Endodermal cell (in vitro differentiated cells): ENCODE data around the gene RPGR. TPM values are rescaled to one million over a fixed set of nuclear protein-coding genes. Genes with fewer than 3 reads are reported as not detected.

ENCODE experiments used
- DNase-seq: peaks from one replicate; pipeline ENCODE4 v3.0.0-alpha.2; 2017
- H3K27ac ChIP-seq: 2 replicates; pipeline ENCODE4 v1.5.1; 2013; ENCODE audit warnings: mild to moderate bottlenecking, low read depth, low read length, moderate library complexity
- H3K27me3 ChIP-seq: 2 replicates; pipeline ENCODE4 v1.6.1; 2013; ENCODE audit warnings: mild to moderate bottlenecking, low read length, moderate library complexity; ENCODE audit not compliant: insufficient read depth, control insufficient read depth, poor library complexity, severe bottlenecking
- H3K36me3 ChIP-seq: 2 replicates; pipeline ENCODE4 v1.7.0; 2013; ENCODE audit warnings: mild to moderate bottlenecking, low read length, moderate library complexity; ENCODE audit not compliant: control insufficient read depth, insufficient read depth
- H3K4me1 ChIP-seq: one replicate; pipeline ENCODE4 v1.7.0; 2013; ENCODE audit warnings: low read length; ENCODE audit not compliant: control insufficient read depth, insufficient read depth
- H3K4me3 ChIP-seq: 2 replicates; pipeline ENCODE4 v1.5.1; 2013; ENCODE audit warnings: mild to moderate bottlenecking, low read length, moderate library complexity
- H3K9ac ChIP-seq: 2 replicates; pipeline ENCODE4 v1.6.1; 2013; ENCODE audit warnings: mild to moderate bottlenecking, low read length, moderate library complexity; ENCODE audit not compliant: poor library complexity, severe bottlenecking; ENCODE audit errors: extremely low read depth
- H3K9me3 ChIP-seq: 2 replicates; pipeline ENCODE4 v1.6.1; 2013; ENCODE audit warnings: mild to moderate bottlenecking, low read length, moderate library complexity; ENCODE audit not compliant: control insufficient read depth
- H3K27ac Mint-ChIP-seq: 2 replicates; pipeline ENCODE4 v1.8.0; 2020; ENCODE audit warnings: mixed read lengths
- H3K27me3 Mint-ChIP-seq: 2 replicates; pipeline ENCODE4 v1.8.0; 2021; ENCODE audit warnings: mild to moderate bottlenecking, mixed read lengths; ENCODE audit not compliant: insufficient read depth
- H3K36me3 Mint-ChIP-seq: 2 replicates; pipeline ENCODE4 v1.8.0; 2020; ENCODE audit warnings: low read depth, mixed read lengths
- H3K4me1 Mint-ChIP-seq: 2 replicates; pipeline ENCODE4 v1.8.0; 2020; ENCODE audit warnings: mixed read lengths
- H3K4me3 Mint-ChIP-seq: 2 replicates; pipeline ENCODE4 v1.8.0; 2020; ENCODE audit warnings: mild to moderate bottlenecking, moderate library complexity, mixed read lengths
- H3K9me3 Mint-ChIP-seq: 2 replicates; pipeline ENCODE4 v1.8.0; 2020; ENCODE audit warnings: mild to moderate bottlenecking, mixed read lengths
- CTCF ChIP-seq: fragments of 200-600 bp; sonication (generic); conservative IDR thresholded peaks from 2 replicates; pipeline ENCODE4 v1.5.0; 2021; ENCODE audit warnings: antibody characterized with exemption, mild to moderate bottlenecking
- WGBS, 2 experiments: methylation state at CpG; one replicate each; pipeline versions ENCODE4 v1.1.5 to v1.1.7; 2013; ENCODE audit warnings: missing lambda C conversion rate in 2 of 2, mixed read lengths in 1 of 2; ENCODE audit not compliant: insufficient coverage in 1 of 2, insufficient read length in 1 of 2; 5-methylcytosine and 5-hydroxymethylcytosine counted together
- total RNA-seq, 2 donors: library from RNA; stranded (reverse); fragmentation: NEBNext Ultra II Directional in 1 of 2; extraction: Animal tissue kit (Norgen Biotek cat#: 25700) in 1 of 2; gene quantifications; 2 replicates in 1 of 2; 3 replicates in 1 of 2; pipeline ENCODE4 v1.2.1, GENCODE V29; 2021

RPGR gene
- total RNA-seq, 2 donors from 2014 or later, result 12.3 to 20.5 TPM

- Mint-ChIP-seq H3K4me1 (no peaks in the 10 kb centered on the region), H3K36me3 (no peaks in the 10 kb centered on the region), H3K9me3 (peaks cover 47% of the 10 kb centered on the region), H3K27ac (no peak overlapping the region), H3K4me3 (no peak overlapping the region), H3K27me3 (no peaks in the 10 kb centered on the region)
- WGBS, 2 experiments, result 94% methylated on average over 2 to 3 of the region's 3 CpGs
- no peaks in the 10 kb centered on the region for H3K9me3 ChIP-seq
- TF ChIP-seq CTCF, result no peak
- no peaks in the 10 kb centered on the region for H3K27me3 ChIP-seq
- no peak for DNase-seq
- H3K9ac ChIP-seq, result no peak overlapping the region
- no peak overlapping the region for H3K4me3 ChIP-seq
- H3K27ac ChIP-seq, result no peak overlapping the region
- H3K36me3 ChIP-seq, result no peaks in the 10 kb centered on the region
- H3K4me1 ChIP-seq, result no peaks in the 10 kb centered on the region
These were observed 95.1 kb downstream of the RPGR start for GRCh38 chrX:38232079-38232686.

- no peak overlapping the region for H3K27ac ChIP-seq
- no peaks in the 10 kb centered on the region for H3K36me3 ChIP-seq
- H3K27me3 Mint-ChIP-seq, result peaks cover 30% of the 10 kb centered on the region
- no peak overlapping the region for H3K4me3 Mint-ChIP-seq
- H3K27ac Mint-ChIP-seq, result no peak overlapping the region
- H3K9ac ChIP-seq, result no peak overlapping the region
- peaks cover 26% of the 10 kb centered on the region for H3K27me3 ChIP-seq
- H3K9me3 Mint-ChIP-seq, result peaks cover 46% of the 10 kb centered on the region
- H3K4me1 ChIP-seq, result no peaks in the 10 kb centered on the region
- H3K4me3 ChIP-seq, result no peak overlapping the region
- H3K4me1 Mint-ChIP-seq, result peaks cover 6% of the 10 kb centered on the region
- TF ChIP-seq CTCF, result no peak
- no peaks in the 10 kb centered on the region for H3K9me3 ChIP-seq
- DNase-seq, result peak; percentile 52
- H3K36me3 Mint-ChIP-seq, result no peaks in the 10 kb centered on the region
- WGBS, 2 experiments, result 63% methylated on average over 3 of the region's 3 CpGs; no CpG with 5 or more reads in 1 of the 2 experiments
These were observed 102.2 kb downstream of the RPGR start for GRCh38 chrX:38225093-38225492.

GRCh38 chrX:38224160-38224559 is 103.1 kb downstream of the RPGR start:
- no peak overlapping the region for H3K27ac Mint-ChIP-seq
- TF ChIP-seq CTCF, result no peak
- Histone ChIP-seq H3K4me3 (no peak overlapping the region), H3K27ac (no peak overlapping the region), H3K9ac (no peak overlapping the region), H3K4me1 (no peaks in the 10 kb centered on the region), H3K36me3 (no peaks in the 10 kb centered on the region), H3K27me3 (peaks cover 36% of the 10 kb centered on the region), H3K9me3 (no peaks in the 10 kb centered on the region)
- no peaks in the 10 kb centered on the region for H3K36me3 Mint-ChIP-seq
- peaks cover 6% of the 10 kb centered on the region for H3K4me1 Mint-ChIP-seq
- H3K4me3 Mint-ChIP-seq, result no peak overlapping the region
- no peak for DNase-seq
- H3K9me3 Mint-ChIP-seq, result peaks cover 44% of the 10 kb centered on the region
- peaks cover 40% of the 10 kb centered on the region for H3K27me3 Mint-ChIP-seq
